Endometrial microvascular endothelial cells (primary cell): ENCODE measurements around the gene ADGRG1. TPM values are rescaled to one million over a fixed set of nuclear protein-coding genes. Genes with fewer than 3 reads are reported as not detected.
"Not testable (repeated sequence)": the region's sequence is repeated elsewhere in the genome, so short reads cannot be mapped to it uniquely, and the experiment has no call there.

Source experiments
- in situ Hi-C: cut with HindIII; loops from 2 replicates; pipeline ENCODE4 v1.10.0; 2017; ENCODE audit warnings: low sequenced_read_pairs, low pct_unique_long_range_greater_than_20kb; ENCODE audit errors: inconsistent ontology term
- total RNA-seq: library from RNA; depleted of rRNA; stranded (reverse); fragments of >200 nt; gene quantifications from one replicate; pipeline ENCODE4 v1.2.3, GENCODE V29; 2015; ENCODE audit errors: inconsistent ontology term

The ADGRG1 gene
- total RNA-seq, 1 donor from 2014 or later: 242 TPM

- in situ Hi-C loops: no loop called here
Observed at GRCh38 chr16:57660715-57661463, 32.5 kb downstream of the ADGRG1 start.

- in situ Hi-C loops: no loop called here
Observed at GRCh38 chr16:57661510-57661909, 33.1 kb downstream of the ADGRG1 start.

- in situ Hi-C loops: no loop called here
Observed at GRCh38 chr16:57661936-57662906, 33.8 kb downstream of the ADGRG1 start.

- in situ Hi-C loops: no loop called here
Observed at GRCh38 chr16:57663436-57663835, 35.0 kb downstream of the ADGRG1 start.

GRCh38 chr16:57663917-57664661, 35.7 kb downstream of the ADGRG1 start:
- in situ Hi-C loops: no loop called here

- in situ Hi-C loops: no loop called here
Observed at GRCh38 chr16:57664662-57665025, 36.2 kb downstream of the ADGRG1 start.

GRCh38 chr16:57665541-57665940, 37.1 kb downstream of the ADGRG1 start:
- in situ Hi-C loops: no loop called here

- in situ Hi-C loops: no loop called here
Observed at GRCh38 chr16:57666353-57667047, 38.1 kb downstream of the ADGRG1 start.

- in situ Hi-C loops: no loop called here
Observed at GRCh38 chr16:57667048-57667525, 38.7 kb downstream of the ADGRG1 start.

- in situ Hi-C loops: no loop called here
Observed at GRCh38 chr16:57667526-57668262, 39.3 kb downstream of the ADGRG1 start.

GRCh38 chr16:57668263-57668571, 39.8 kb downstream of the ADGRG1 start, which contains the start of gene ADGRG3:
ADGRG3 (plus strand) TSS chr16:57668306; CDS start chr16:57668348, 42 bp downstream.
- in situ Hi-C loops: no loop called here

GRCh38 chr16:57668630-57669475, 40.4 kb downstream of the ADGRG1 start:
- in situ Hi-C loops: no loop called here

GRCh38 chr16:57669476-57670162, 41.2 kb downstream of the ADGRG1 start:
- in situ Hi-C loops: no loop called here

GRCh38 chr16:57670196-57670595, 41.8 kb downstream of the ADGRG1 start:
- in situ Hi-C loops: no loop called here

GRCh38 chr16:57671451-57671850, 43.0 kb downstream of the ADGRG1 start:
- in situ Hi-C loops: not testable (repeated sequence)

GRCh38 chr16:57672416-57672815, 44.0 kb downstream of the ADGRG1 start:
- in situ Hi-C loops: no loop called here

- in situ Hi-C loops: no loop called here
Observed at GRCh38 chr16:57672824-57673223, 44.4 kb downstream of the ADGRG1 start.
